WI38 (cell line): ENCODE measurements around the gene KLHL15.

Experiments
- H3K4me3 ChIP-seq: 2 replicates; pipeline ENCODE4 v1.5.1; 2011; ENCODE audit warnings: low read depth, mild to moderate bottlenecking, control low read depth, low read length
- CTCF ChIP-seq: IDR thresholded peaks from 2 replicates; pipeline ENCODE4 v1.5.1; 2012; ENCODE audit warnings: low read depth, mild to moderate bottlenecking, control low read depth, low read length

The KLHL15 gene

GRCh38 chrX:23945206-23945605 lies 81.8 kb downstream of the KLHL15 start:
- no peak overlapping the region for H3K4me3 ChIP-seq
- TF ChIP-seq CTCF: no peak

GRCh38 chrX:23944234-23944633 lies 82.8 kb downstream of the KLHL15 start:
- TF ChIP-seq CTCF: no peak
- no peak overlapping the region for H3K4me3 ChIP-seq

GRCh38 chrX:23939203-23939602 lies 87.8 kb downstream of the KLHL15 start:
- TF ChIP-seq CTCF: no peak
- H3K4me3 ChIP-seq: no peak overlapping the region

- H3K4me3 ChIP-seq: no peak overlapping the region
- TF ChIP-seq CTCF: no peak
Measured at GRCh38 chrX:23938690-23939089, 88.3 kb downstream of the KLHL15 start.

- H3K4me3 ChIP-seq: no peak overlapping the region
- TF ChIP-seq CTCF: no peak
Measured at GRCh38 chrX:23937100-23937499, 89.9 kb downstream of the KLHL15 start.

- H3K4me3 ChIP-seq: no peak overlapping the region
- no peak for TF ChIP-seq CTCF
Measured at GRCh38 chrX:23936180-23936579, 90.8 kb downstream of the KLHL15 start.

GRCh38 chrX:23935106-23935505 lies 91.9 kb downstream of the KLHL15 start:
- no peak for TF ChIP-seq CTCF
- no peak overlapping the region for H3K4me3 ChIP-seq
